Measurements from ENCODE around the gene ATP8B1.

Gene ATP8B1

GRCh38 chr18:57791192-57791591, 11.9 kb downstream of the ATP8B1 start:
- DNase-seq, result no peak

GRCh38 chr18:57790316-57790715, 12.8 kb downstream of the ATP8B1 start:
- DNase-seq, result no peak

GRCh38 chr18:57789759-57790158, 13.4 kb downstream of the ATP8B1 start:
- no peak for DNase-seq

DNA sequence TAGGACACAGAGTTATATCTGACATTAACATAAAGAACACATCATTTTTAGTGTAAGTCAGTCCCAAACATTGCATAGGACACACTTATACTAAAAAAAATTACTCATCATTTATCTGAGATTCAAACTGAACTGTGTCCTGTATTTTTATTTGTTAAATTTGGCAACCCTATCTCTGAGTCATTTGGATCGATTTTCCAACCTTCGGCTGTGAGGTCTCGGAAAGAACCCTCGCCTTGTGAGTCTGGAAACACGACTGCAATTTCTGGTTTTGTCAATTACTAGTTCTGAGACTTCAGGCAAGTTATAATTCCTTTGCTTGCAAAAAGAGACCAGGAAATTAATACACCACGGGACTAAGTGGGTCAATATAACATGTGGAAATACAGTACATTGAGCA, 14.0 kb downstream of the ATP8B1 start:
- DNase-seq, result no peak

DNA sequence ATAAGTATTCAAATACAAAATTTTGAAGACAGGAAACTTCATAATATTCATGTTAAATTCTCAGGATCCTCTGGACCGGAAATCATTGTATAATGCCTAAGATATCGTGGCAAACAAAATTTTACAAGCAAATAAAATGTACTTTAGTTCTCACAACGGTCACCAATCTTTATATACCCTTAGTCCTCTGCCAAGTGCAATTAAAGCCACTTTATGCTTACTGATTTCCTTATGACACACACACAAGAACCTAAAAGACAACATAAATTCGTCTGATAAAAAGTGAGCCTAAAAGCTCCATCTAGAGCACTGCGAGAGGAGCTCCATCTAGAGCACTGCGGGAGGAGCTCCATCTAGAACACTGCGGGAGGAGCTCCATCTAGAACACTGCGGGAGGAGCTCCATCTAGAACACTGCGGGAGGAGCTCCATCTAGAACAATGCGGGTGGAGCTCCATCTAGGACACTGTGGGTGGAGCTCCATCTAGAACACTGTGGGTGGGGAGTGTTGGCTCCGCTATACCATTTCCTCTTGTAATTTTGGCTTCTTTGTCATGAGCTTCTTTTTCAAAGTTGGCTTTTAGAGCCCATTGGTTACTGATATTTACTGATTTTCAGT, 15.9 kb downstream of the ATP8B1 start:
- no peak for DNase-seq

DNA sequence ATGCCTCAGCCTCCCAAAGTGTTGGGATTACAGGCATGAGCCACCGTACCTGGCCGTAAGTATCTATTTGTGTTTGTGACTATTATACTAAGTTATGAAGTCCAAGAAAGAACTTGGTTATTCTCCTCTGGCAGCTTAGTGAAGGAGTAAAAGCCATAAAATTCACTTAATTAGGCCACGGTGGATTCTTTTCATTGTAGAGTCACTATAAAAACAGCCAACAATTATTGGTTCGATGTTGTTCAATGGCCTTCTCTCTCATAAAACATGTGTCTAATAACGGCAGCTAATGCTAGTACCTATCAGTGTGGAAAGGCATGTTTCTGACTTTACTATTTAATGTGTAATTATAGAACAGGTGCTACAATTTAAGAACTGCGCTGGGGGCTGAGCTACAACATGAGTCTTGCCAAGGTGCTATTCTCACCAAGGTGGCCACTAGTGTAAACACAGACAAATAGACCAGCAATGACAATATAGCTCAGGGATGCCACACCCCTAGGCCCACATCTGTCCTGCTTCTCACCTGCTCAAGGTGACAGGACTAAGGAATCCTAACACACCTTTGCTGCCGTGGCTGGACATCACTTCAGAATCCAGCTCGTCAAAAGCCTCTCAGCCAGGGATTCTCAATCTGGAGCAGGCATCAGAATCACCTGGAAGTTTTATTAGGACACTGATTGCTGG, 17.2 kb downstream of the ATP8B1 start:
- DNase-seq, result no peak

GRCh38 chr18:57784801-57785114, 18.4 kb downstream of the ATP8B1 start:
- no peak for DNase-seq

GRCh38 chr18:57784034-57784800, 18.9 kb downstream of the ATP8B1 start:
- no peak for DNase-seq

- DNase-seq, result no peak
Measured at GRCh38 chr18:57782049-57782448, 21.1 kb downstream of the ATP8B1 start.

GRCh38 chr18:57780706-57781347, 22.3 kb downstream of the ATP8B1 start:
- no peak for DNase-seq

DNA sequence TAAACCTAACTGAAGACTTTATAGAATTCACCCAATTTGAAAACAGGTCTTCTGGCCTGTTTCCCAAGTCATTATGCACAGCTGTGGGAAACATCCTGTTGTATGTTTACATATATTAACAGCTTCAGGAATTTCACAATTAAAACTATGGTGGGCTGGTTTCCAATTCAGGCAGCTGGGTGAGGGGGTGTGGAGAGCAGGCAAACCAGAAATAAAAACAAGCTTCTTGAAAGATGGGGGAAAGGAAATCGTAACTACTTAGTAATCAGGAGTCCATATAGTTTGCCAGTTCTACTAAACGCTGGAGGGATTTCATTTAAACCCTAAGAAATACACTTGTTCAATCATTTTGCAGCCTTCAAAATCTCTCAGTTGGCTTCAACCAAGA, 22.8 kb downstream of the ATP8B1 start:
- no peak for DNase-seq

DNA sequence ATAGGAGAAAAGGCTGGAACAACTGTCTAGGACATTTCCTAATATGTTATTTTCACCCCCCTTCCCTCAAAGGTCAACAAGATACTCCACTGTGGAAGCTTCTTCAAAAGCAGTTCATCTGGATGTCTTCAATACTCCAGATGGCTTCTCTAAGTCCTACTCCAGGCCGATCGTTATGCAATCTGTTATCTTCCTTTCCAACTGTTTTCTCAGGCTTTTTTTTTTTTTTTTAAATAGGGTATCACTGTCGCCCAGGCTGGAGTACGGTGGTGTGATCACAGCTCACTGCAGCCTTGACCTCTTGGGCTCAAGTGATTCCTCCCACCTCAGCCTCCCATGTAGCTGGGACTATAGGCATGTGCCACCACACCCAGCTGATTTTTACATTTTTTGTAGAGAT, 26.3 kb downstream of the ATP8B1 start:
- no peak for DNase-seq

GRCh38 chr18:57776354-57776753, 26.8 kb downstream of the ATP8B1 start:
- DNase-seq, result no peak

DNA sequence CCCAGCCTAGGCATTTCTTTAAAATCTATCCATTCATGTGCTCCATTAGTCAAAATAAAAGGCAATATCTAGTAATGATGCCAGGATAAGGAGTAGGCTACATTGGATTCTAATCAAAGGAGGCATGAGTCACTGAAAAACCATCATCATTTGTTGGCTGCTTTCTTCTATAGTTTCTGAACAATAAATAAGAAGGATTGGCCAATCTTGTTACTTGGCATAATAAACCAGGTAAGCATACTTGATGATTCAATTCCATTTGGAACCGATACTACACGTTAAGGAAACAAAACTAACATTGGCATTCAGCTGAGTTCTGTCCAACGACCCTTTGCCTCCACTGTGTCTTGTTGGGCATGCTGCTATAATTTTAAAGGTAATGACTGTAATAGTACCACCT, 27.2 kb downstream of the ATP8B1 start:
- DNase-seq, result no peak

- DNase-seq, result no peak
Measured at GRCh38 chr18:57772387-57772799, 30.7 kb downstream of the ATP8B1 start.

- DNase-seq, result no peak
Measured at GRCh38 chr18:57771626-57772025, 31.5 kb downstream of the ATP8B1 start.

DNA sequence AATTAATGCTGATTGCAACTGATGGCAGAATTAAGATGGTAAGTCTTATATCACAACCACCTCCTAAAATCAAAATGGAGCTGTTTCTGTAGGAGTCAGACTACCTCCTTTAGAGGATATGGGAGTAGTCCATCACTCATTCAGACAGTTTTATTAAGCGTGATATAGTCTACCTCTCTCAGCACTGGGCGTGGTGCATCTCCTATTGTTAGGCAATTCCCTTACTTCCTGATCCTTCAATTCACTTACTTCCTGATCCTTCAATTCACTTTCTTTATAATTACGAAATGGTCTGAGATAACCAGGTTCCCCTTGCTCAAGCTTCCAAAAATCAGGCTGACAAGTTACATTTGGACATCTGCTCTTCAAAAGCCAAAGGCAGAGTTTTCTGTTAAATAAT, 31.9 kb downstream of the ATP8B1 start:
- no peak for DNase-seq

- DNase-seq, result no peak
Measured at GRCh38 chr18:57768537-57769326, 34.4 kb downstream of the ATP8B1 start.

DNA sequence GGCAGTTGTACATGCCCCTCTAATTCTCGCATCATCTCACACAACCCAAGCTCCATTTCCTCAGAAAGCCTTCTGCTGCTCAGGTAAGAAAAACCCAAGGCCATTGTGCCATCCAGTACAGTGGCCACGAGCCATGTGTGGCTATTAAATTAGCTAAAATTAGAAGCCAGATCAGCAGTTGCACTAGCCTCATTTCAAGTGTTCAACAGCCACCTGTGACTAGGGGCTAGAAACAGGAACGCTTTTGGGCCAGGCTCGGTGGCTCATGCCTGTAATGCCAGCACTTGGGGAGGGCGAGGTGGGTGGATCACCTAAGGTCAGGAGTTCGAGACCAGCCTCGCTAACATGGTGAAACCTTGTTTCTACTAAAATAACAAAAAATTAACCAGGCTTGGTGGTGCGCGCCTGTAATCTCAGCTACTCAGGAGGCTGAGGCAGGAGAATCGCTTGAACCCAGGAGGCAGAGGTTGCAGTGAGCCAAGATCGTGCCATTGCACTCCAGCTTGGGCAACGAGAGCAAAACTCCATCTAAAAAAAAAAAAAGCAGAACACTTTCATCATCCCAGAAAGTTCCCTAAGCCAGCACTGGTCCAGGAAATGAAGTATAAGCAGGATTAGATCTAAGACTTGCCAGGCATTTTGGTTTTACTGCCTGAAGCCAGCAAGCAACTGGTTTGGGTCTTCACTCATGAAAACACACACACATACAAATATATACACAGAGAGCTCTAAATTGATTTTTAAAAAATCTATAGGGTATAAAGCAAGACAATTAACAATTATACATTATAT, 35.7 kb downstream of the ATP8B1 start:
- no peak for DNase-seq

DNA sequence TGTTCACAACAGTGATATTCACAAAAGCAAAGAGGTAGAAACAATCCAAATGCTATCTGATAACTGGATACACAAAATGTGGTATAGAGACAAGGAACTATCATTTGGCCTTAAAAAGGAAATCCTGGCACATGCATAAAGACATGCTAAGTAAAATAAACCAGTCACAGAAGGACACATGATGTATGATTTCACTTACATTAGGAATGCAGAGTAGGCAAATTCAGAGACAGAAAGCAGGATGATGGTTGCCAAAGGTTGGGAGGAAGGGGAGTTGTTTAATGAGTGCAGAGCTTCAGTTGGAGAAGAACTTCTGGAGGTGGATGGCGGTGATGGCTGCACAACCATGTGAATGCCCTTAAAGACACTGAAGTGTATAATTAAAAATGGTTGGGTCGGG, 38.1 kb downstream of the ATP8B1 start:
- no peak for DNase-seq

GRCh38 chr18:57764087-57764486, 39.0 kb downstream of the ATP8B1 start:
- DNase-seq, result no peak

DNA sequence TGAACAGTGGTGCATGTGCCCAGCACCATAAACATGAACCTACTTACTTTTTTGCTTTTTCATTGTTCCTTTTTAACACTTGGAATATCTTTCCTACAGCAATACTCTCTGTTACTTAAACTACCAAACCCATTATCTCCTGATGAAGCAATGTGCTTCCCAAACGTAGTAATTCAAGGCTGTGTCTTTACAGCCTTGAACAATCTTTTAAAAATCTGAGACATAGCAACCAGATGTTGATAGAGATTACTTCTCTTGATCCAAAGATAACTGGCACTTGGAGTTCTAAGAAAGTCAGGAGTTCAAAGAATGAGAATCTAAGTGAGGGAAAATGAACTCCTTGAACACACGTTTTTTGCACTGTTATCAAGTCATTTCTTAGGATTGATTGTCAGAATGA, 40.4 kb downstream of the ATP8B1 start:
- DNase-seq, result no peak
